Tibial artery (tissue), 4 donors: ENCODE measurements around the gene DERL2.

Experiments
- DNase-seq, 2 donors: peaks; one replicate each; pipeline ENCODE4 v3.0.0-alpha.2; 2019
- H3K27ac ChIP-seq, 2 donors: fragments of 200-600 bp; sonication (generic) in 1 of 2; 1 replicate in 1 of 2; 2 replicates in 1 of 2; pipeline ENCODE4 v1.5.1; 2018 to 2019; ENCODE audit warnings: mild to moderate bottlenecking in 1 of 2
- H3K27me3 ChIP-seq, 2 donors: fragments of 200-600 bp; sonication (generic) in 1 of 2; one replicate each; pipeline versions ENCODE4 v1.5.1 to v1.6.0; 2016 to 2019
- H3K36me3 ChIP-seq, 3 donors: fragments of 200-600 bp; sonication (generic) in 2 of 3; one replicate each; pipeline ENCODE4 v1.5.1; 2016 to 2019; ENCODE audit warnings: mild to moderate bottlenecking in 2 of 3
- H3K4me1 ChIP-seq, 4 donors: fragments of 200-600 bp; sonication (generic) in 2 of 4; 1 replicate in 3 of 4; 2 replicates in 1 of 4; pipeline ENCODE4 v1.5.1; 2016 to 2019
- H3K4me3 ChIP-seq, 2 donors: fragments of 200-600 bp; sonication (generic) in 1 of 2; 1 replicate in 1 of 2; 2 replicates in 1 of 2; pipeline ENCODE4 v1.5.1; 2018 to 2019; ENCODE audit warnings: mild to moderate bottlenecking in 2 of 2
- H3K9me3 ChIP-seq, 3 donors: fragments of 200-600 bp; sonication (generic) in 1 of 3; one replicate each; pipeline ENCODE4 v1.5.1; 2016 to 2019
- intact Hi-C: fragments of 100-400 bp; cut with DNase I; formaldehyde crosslinking; loops from one replicate; pipeline ENCODE4 v1.15.0; 2023; ENCODE audit warnings: low total_unique reads
- TF ChIP-seq, protein P1 (sequence below), 2 experiments: fragments of 200-600 bp in 1 of 2; fragments of 450-650 bp in 1 of 2; IDR thresholded peaks; one replicate each; pipeline ENCODE4 v1.5.1; 2017 to 2019; ENCODE audit warnings: antibody characterized with exemption in 2 of 2, mild to moderate bottlenecking in 1 of 2, moderate library complexity in 1 of 2

DERL2 gene

DNA sequence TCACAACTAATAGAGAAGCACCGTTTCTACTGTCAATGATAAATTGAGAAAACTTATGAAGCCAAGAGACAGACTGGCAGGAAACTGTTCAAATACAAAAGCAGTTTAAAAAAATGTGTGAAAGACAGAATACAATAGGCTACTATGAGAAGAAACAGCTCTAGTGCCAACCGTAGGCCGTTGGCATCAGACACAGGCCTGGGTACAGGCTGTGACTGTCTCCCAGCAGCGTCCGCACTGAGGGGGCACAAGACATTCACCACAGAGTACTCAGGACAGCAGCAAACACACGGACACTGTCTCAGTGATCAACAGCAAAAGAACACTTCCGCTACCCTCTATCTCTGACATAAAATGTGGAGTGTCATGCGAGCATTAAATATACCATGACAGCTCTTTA lies 39.2 kb downstream of the DERL2 start:
- no peak overlapping the region for H3K4me3 ChIP-seq
- no peak overlapping the region for H3K27ac ChIP-seq
- intact Hi-C loops: no loop called here
- H3K9me3 ChIP-seq: no peaks in the 10 kb centered on the region
- TF ChIP-seq, protein P1, sequence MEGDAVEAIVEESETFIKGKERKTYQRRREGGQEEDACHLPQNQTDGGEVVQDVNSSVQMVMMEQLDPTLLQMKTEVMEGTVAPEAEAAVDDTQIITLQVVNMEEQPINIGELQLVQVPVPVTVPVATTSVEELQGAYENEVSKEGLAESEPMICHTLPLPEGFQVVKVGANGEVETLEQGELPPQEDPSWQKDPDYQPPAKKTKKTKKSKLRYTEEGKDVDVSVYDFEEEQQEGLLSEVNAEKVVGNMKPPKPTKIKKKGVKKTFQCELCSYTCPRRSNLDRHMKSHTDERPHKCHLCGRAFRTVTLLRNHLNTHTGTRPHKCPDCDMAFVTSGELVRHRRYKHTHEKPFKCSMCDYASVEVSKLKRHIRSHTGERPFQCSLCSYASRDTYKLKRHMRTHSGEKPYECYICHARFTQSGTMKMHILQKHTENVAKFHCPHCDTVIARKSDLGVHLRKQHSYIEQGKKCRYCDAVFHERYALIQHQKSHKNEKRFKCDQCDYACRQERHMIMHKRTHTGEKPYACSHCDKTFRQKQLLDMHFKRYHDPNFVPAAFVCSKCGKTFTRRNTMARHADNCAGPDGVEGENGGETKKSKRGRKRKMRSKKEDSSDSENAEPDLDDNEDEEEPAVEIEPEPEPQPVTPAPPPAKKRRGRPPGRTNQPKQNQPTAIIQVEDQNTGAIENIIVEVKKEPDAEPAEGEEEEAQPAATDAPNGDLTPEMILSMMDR (IDR thresholded peaks at IDR 0.05): no peak
- no peaks in the 10 kb centered on the region for H3K4me1 ChIP-seq
- DNase-seq: no peak
- no peaks in the 10 kb centered on the region for H3K27me3 ChIP-seq
- H3K36me3 ChIP-seq: peaks cover 66 to 89% (median 78%) of the 10 kb centered on the region in 3 donors

- H3K36me3 ChIP-seq: peaks cover 49 to 65% (median 55%) of the 10 kb centered on the region in 3 donors
- no peak overlapping the region for H3K27ac ChIP-seq
These were observed 41.8 kb downstream of the DERL2 start for GRCh38 chr17:5444209-5444608.

GRCh38 chr17:5443728-5444127 lies 42.2 kb downstream of the DERL2 start:
- TF ChIP-seq, protein P1 (IDR thresholded peaks at IDR 0.05): no peak
- peaks cover 48 to 62% (median 50%) of the 10 kb centered on the region in 3 donors for H3K36me3 ChIP-seq
- H3K27ac ChIP-seq: no peak overlapping the region
- no peaks in the 10 kb centered on the region for H3K27me3 ChIP-seq
- no peak overlapping the region for H3K4me3 ChIP-seq
- intact Hi-C loops: loop anchor here (5.0 kb wide), 1 partner anchor 196 kb away; no protein-coding TSS in a partner anchor
- H3K4me1 ChIP-seq: peaks cover 0 to 7% (median 6%) of the 10 kb centered on the region in 4 donors
- DNase-seq: no peak
- no peaks in the 10 kb centered on the region for H3K9me3 ChIP-seq

More at GRCh38 chr17:5444209-5444608, 41.8 kb downstream of the DERL2 start:
- DNase-seq: no peak
- Histone ChIP-seq H3K4me1 (peaks cover 0 to 6% (median 5%) of the 10 kb centered on the region in 4 donors), H3K27me3 (no peaks in the 10 kb centered on the region), H3K4me3 (no peak overlapping the region), H3K9me3 (no peaks in the 10 kb centered on the region)
- intact Hi-C loops: loop anchor here (5.0 kb wide), 1 partner anchor 197 kb away; no protein-coding TSS in a partner anchor
- TF ChIP-seq, protein P1 (IDR thresholded peaks at IDR 0.05): no peak

DNA sequence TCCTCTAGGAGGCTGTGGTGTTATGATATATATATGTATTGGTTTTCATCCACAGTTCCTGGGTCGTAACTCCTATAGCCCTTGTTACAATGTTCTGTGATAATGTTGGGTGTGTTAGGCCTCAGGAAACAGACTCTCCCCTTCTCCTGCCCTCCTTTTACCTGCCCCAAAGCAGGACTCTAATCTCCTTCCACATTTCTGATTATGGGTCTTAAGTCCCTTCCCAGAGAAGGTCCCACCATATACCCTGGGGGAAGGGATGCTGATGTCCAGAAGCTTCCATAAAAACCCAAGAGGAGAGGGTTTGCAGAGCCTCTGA lies 46.6 kb downstream of the DERL2 start:
- intact Hi-C loops: no loop called here
- peak overlapping the region; percentile 77 for H3K27ac ChIP-seq

DNA sequence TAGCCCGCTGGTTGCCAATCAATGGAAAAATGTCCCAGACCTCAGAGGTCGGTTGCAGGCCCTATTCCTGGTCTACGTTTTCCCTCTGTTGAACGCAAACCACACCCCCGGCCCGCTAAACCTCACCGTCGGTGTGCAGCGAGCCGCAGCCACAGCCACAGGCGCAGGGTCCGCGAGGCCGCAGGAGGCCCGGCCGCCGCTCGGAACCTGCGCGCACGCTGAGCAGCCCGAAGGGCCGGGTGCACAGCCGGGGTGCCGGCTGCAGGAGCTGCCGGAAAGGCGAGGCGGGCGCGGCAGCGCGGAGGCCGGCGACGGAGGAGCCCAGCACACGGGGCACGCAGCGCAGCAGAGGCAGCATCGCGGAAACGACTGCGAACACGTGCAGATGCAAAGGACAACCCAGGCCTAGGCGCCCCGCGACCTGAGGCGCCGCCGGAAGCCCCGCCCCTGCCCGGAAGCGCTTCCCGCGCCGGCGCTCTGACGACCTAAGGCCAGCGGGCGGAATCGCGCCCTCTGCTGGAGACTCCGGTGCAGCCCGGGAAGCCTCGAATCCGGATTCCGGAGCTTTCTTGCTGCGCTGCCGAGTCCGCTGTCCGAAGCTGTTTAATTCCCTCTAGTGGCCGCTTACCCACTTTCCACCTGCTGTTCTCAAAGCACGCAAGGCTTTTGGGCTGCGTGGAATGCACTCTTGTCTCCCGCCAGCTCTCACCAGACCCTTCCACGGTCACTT lies 47.1 kb downstream of the DERL2 start, which contains the start of gene C1QBP:
TSS of gene C1QBP (minus strand) at position 440 of the 730 bp plus-strand sequence. CDS start at position 358, 82 bp downstream.
- Histone ChIP-seq H3K9me3 (no peaks in the 10 kb centered on the region), H3K36me3 (peaks cover 19 to 42% (median 33%) of the 10 kb centered on the region in 3 donors)
- intact Hi-C loops: no loop called here

More for the DNA sequence above, 46.6 kb downstream of the DERL2 start:
- Histone ChIP-seq H3K4me3 (peak overlapping the region; percentile 69 to 72), H3K27me3 (no peaks in the 10 kb centered on the region), H3K36me3 (peaks cover 18 to 42% (median 33%) of the 10 kb centered on the region in 3 donors), H3K9me3 (no peaks in the 10 kb centered on the region), H3K4me1 (peaks cover 0 to 24% (median 18%) of the 10 kb centered on the region in 4 donors)
- DNase-seq: no peak
- TF ChIP-seq, protein P1 (IDR thresholded peaks at IDR 0.05): no peak

More for the DNA sequence above, 47.1 kb downstream of the DERL2 start, which contains the start of gene C1QBP:
- Histone ChIP-seq H3K27me3 (no peaks in the 10 kb centered on the region), H3K4me3 (peak within 1 kb of the TSS; percentile 69 to 72), H3K27ac (peak within 1 kb of the TSS; percentile 77), H3K4me1 (peaks cover 0 to 24% (median 18%) of the 10 kb centered on the region in 4 donors)
- peak; percentile 84 to 95 for DNase-seq
- TF ChIP-seq, protein P1 (IDR thresholded peaks at IDR 0.05): peak; percentile 99 to 100
